Epithelial cell of proximal tubule (primary cell): Measurements from ENCODE around the gene BAIAP2L1. TPM values are rescaled to one million over a fixed set of nuclear protein-coding genes. Genes with fewer than 3 reads are reported as not detected.

ENCODE experiments used
- DNase-seq: peaks from one replicate; pipeline ENCODE4 v3.0.0-alpha.2; 2011; ENCODE audit warnings: low read depth
- H3K4me3 ChIP-seq: 2 replicates; pipeline ENCODE4 v1.5.1; 2011; ENCODE audit warnings: low read depth, mild to moderate bottlenecking, low read length
- CTCF ChIP-seq: conservative IDR thresholded peaks from 2 replicates; pipeline ENCODE4 v1.5.1; 2012; ENCODE audit warnings: low read depth, mild to moderate bottlenecking, low read length
- total RNA-seq: library from RNA; depleted of rRNA; stranded (reverse); fragments of >200 nt; gene quantifications from 2 replicates; pipeline ENCODE4 v1.2.3, GENCODE V29; 2015

Gene BAIAP2L1
- total RNA-seq, 1 donor from 2014 or later: 46.8 TPM

- DNase-seq: no peak
- TF ChIP-seq CTCF: no peak
- H3K4me3 ChIP-seq: no peak overlapping the region
Measured at GRCh38 chr7:98334081-98334480, 66.8 kb downstream of the BAIAP2L1 start.

GRCh38 chr7:98330926-98331529 lies 69.9 kb downstream of the BAIAP2L1 start:
- no peak for TF ChIP-seq CTCF
- H3K4me3 ChIP-seq: no peak overlapping the region
- DNase-seq: no peak

- no peak for DNase-seq
- TF ChIP-seq CTCF: no peak
- no peak overlapping the region for H3K4me3 ChIP-seq
Measured at GRCh38 chr7:98329791-98330373, 71.0 kb downstream of the BAIAP2L1 start.

GRCh38 chr7:98329100-98329790 lies 71.6 kb downstream of the BAIAP2L1 start:
- TF ChIP-seq CTCF: no peak
- no peak for DNase-seq

GRCh38 chr7:98324782-98325181 lies 76.1 kb downstream of the BAIAP2L1 start:
- H3K4me3 ChIP-seq: no peak overlapping the region
- TF ChIP-seq CTCF: no peak
- DNase-seq: no peak

More at GRCh38 chr7:98329100-98329790, 71.6 kb downstream of the BAIAP2L1 start:
- no peak overlapping the region for H3K4me3 ChIP-seq

GRCh38 chr7:98323597-98324322 lies 77.1 kb downstream of the BAIAP2L1 start:
- no peak for TF ChIP-seq CTCF
- H3K4me3 ChIP-seq: no peak overlapping the region
- no peak for DNase-seq
